Activated CD4-positive, alpha-beta T cell treated with anti-CD3 and anti-CD28 coated beads for 36 hours (primary cell): ENCODE results near the gene TNXB. TPM values are rescaled to one million over a fixed set of nuclear protein-coding genes. Genes with fewer than 3 reads are reported as not detected.
"Not testable (repeated sequence)": the region's sequence is repeated elsewhere in the genome, so short reads cannot be mapped to it uniquely, and the experiment has no call there.

ENCODE experiments used
- ATAC-seq: fragments of 200-7000 bp; cut with Tn5 transposase; one replicate; pipeline ENCODE4 v1.10.0; 2021; ENCODE audit warnings: mild to moderate bottlenecking, moderate library complexity
- CTCF ChIA-PET: fragments of 350-600 bp; sonication (Branson Sonifier 250); formaldehyde crosslinking; loops from one replicate; lab custom pipeline; 2021; ENCODE audit warnings: antibody characterized with exemption; lab: Charles Lee
- POLR2A ChIA-PET: fragments of 350-600 bp; sonication (Branson Sonifier 250); formaldehyde crosslinking; loops from one replicate; lab custom pipeline; 2021; ENCODE audit warnings: antibody characterized with exemption, inconsistent platforms; lab: Charles Lee
- DNase-seq: peaks from one replicate; pipeline ENCODE4 v3.0.0-alpha.2; 2020
- H3K27ac Mint-ChIP-seq: one replicate; pipeline ENCODE4 v1.8.0; 2021; ENCODE audit warnings: mixed read lengths
- H3K27me3 Mint-ChIP-seq: one replicate; pipeline ENCODE4 v1.8.0; 2021; ENCODE audit warnings: mixed read lengths
- H3K36me3 Mint-ChIP-seq: one replicate; pipeline ENCODE4 v1.8.0; 2021; ENCODE audit warnings: low read depth, mixed read lengths
- H3K4me1 Mint-ChIP-seq: one replicate; pipeline ENCODE4 v1.8.0; 2021; ENCODE audit warnings: mixed read lengths
- H3K4me3 Mint-ChIP-seq: one replicate; pipeline ENCODE4 v1.8.0; 2021; ENCODE audit warnings: mild to moderate bottlenecking, moderate library complexity, mixed read lengths
- H3K9me3 Mint-ChIP-seq: one replicate; pipeline ENCODE4 v1.8.0; 2021; ENCODE audit warnings: low read depth, mixed read lengths
- intact Hi-C, 2 experiments: fragments of 100-400 bp; cut with DNase I in 1 of 2; cut with micrococcal nuclease in 1 of 2; formaldehyde crosslinking; loops; one replicate each; pipeline versions ENCODE4 v1.14.2 to v1.15.1; 2022 to 2024; cut with DNase I, micrococcal nuclease
- total RNA-seq, 2 experiments: library from RNA; stranded (reverse); gene quantifications; one replicate each; pipeline ENCODE4 v1.2.3, GENCODE V29; 2021

Gene TNXB
- total RNA-seq, 2 experiments from 2014 or later: 3.5 to 3.8 TPM

GRCh38 chr6:32070814-32071543 is 38.2 kb downstream of the TNXB start:
- no peak overlapping the region for H3K27ac Mint-ChIP-seq
- no peak for DNase-seq

GRCh38 chr6:32069878-32070515 is 39.1 kb downstream of the TNXB start:
- H3K4me1 Mint-ChIP-seq: no peaks in the 10 kb centered on the region

More at GRCh38 chr6:32070814-32071543, 38.2 kb downstream of the TNXB start:
- H3K36me3 Mint-ChIP-seq: no peaks in the 10 kb centered on the region
- no peaks in the 10 kb centered on the region for H3K27me3 Mint-ChIP-seq
- CTCF ChIA-PET: no interaction called here
- ATAC-seq: no peak
- no peak overlapping the region for H3K4me3 Mint-ChIP-seq
- no peaks in the 10 kb centered on the region for H3K4me1 Mint-ChIP-seq
- intact Hi-C loops: no loop called here
- no peaks in the 10 kb centered on the region for H3K9me3 Mint-ChIP-seq
- POLR2A ChIA-PET: no interaction called here

DNA sequence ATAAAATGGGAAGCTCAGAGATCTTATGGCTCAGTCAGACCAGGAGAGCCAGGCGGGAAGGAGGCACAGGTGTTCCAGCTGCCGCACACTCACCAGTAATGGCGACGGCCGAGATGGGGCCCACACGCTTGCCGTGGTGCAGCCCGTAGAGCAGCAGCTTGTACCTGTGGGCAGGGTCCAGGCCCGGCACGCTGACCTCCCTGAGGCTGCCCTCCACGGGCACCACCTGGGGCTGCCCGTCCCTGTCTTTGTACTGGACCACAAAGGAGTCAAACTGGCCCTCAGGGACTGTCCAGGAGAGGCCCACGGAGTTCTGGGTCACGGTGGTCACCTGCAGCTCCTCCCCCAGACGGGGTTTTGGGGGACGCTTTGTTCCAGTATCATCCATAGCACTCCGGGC is 39.7 kb downstream of the TNXB start:
- intact Hi-C loops: loop anchor here in 1 of 2 experiments (10.0 kb wide), 1 partner anchor 125 kb away; the partner anchor contains the start of gene CFB
- ChIA-PET CTCF (interaction anchor here (0.7 kb wide), 1 partner anchor 146 kb away, joined by 3 read pairs; no protein-coding TSS in a partner anchor), POLR2A (no interaction called here)
- no peaks in the 10 kb centered on the region for H3K4me1 Mint-ChIP-seq
- DNase-seq (no peak), ATAC-seq (no peak)
- no peak overlapping the region for H3K27ac Mint-ChIP-seq
- no peaks in the 10 kb centered on the region for H3K9me3 Mint-ChIP-seq
- H3K36me3 Mint-ChIP-seq: no peaks in the 10 kb centered on the region
- no peak overlapping the region for H3K4me3 Mint-ChIP-seq
- no peaks in the 10 kb centered on the region for H3K27me3 Mint-ChIP-seq

More at GRCh38 chr6:32069878-32070515, 39.1 kb downstream of the TNXB start:
- Mint-ChIP-seq H3K27me3 (no peaks in the 10 kb centered on the region), H3K4me3 (no peak overlapping the region), H3K36me3 (no peaks in the 10 kb centered on the region), H3K27ac (no peak overlapping the region), H3K9me3 (no peaks in the 10 kb centered on the region)
- ATAC-seq (no peak), DNase-seq (no peak)
- POLR2A ChIA-PET: no interaction called here
- intact Hi-C loops: loop anchor here in 1 of 2 experiments (10.0 kb wide), 1 partner anchor 125 kb away; the partner anchor contains the start of gene CFB
- CTCF ChIA-PET: interaction anchor here (0.5 to 0.7 kb wide), 2 partner anchors 21 to 147 kb away, joined by 3 to 4 read pairs; no protein-coding TSS in a partner anchor

DNA sequence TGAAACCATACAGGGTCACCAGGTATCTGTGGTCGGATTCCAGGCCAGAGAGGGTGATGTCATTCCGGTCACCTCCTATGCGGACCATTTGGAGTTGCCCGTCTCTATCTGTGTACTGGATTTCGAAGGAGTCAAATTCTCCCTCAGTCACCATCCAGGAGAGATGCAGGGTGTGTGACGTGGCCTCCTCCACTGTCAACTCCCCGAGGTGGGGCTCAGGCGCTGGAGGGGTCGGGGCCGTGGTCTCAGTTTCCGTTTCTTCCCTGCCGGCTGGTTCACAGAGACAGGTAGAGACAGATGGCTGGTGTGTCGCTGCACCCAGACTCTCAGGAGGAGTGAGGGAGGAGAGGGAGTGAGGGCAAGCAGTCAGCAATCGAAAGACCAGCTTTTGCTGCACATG is 40.3 kb downstream of the TNXB start:
- ATAC-seq (no peak), DNase-seq (no peak)
- ChIA-PET POLR2A (no interaction called here), CTCF (no interaction called here)
- Mint-ChIP-seq H3K27me3 (no peaks in the 10 kb centered on the region), H3K9me3 (no peaks in the 10 kb centered on the region), H3K27ac (no peak overlapping the region), H3K36me3 (no peaks in the 10 kb centered on the region), H3K4me1 (no peaks in the 10 kb centered on the region), H3K4me3 (no peak overlapping the region)
- intact Hi-C loops: loop anchor here in 1 of 2 experiments (10.0 kb wide), 1 partner anchor 124 kb away; the partner anchor contains the start of gene CFB

DNA sequence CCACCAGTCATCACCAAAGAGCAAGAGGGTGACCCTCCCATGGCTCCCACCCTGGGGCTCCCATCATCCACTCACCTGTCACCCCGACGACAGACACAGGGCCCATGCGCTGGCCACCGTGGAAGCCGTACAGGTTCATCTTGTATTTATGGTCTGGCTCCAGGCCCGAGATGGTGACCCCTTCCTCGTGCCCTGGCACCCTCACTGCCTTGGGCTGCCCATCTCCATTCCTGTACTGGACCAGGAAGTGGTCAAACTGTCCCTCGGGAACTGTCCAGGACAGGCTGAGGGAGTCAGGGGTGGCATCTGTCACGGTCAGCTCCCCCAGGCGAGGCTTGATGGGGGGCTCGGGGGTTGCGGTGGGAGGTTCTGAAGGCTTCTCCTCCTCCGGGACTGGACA is 40.8 kb downstream of the TNXB start:
- POLR2A ChIA-PET, H3K27me3 Mint-ChIP-seq, DNase-seq, H3K36me3 Mint-ChIP-seq, H3K9me3 Mint-ChIP-seq, H3K4me3 Mint-ChIP-seq, H3K4me1 Mint-ChIP-seq, CTCF ChIA-PET, H3K27ac Mint-ChIP-seq, ATAC-seq: not testable (repeated sequence)
- intact Hi-C loops: loop anchor here in 1 of 2 experiments (10.0 kb wide), 1 partner anchor 124 kb away; the partner anchor contains the start of gene CFB

DNA sequence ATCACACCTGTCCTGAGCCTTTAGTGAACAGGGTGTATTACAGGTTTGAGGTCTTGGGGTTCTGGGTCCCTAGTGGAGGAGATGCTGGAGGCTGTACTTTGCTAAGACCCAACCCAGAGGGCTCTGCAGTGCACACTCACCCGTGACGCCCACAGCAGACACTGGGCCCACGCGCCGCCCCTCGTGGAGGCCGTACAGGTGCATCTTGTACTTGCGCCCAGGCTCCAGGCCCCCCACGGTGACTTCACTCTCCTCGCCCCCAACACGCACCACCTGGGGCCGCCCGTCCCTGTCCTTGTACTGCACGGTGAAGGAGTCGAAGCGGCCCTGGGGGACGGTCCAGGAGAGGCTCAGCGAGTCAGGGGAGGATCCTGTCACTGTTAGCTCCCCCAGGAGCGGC is 41.6 kb downstream of the TNXB start:
- H3K27me3 Mint-ChIP-seq, H3K4me3 Mint-ChIP-seq, H3K36me3 Mint-ChIP-seq, H3K9me3 Mint-ChIP-seq, H3K27ac Mint-ChIP-seq, DNase-seq, ATAC-seq, H3K4me1 Mint-ChIP-seq, POLR2A ChIA-PET: not testable (repeated sequence)
- intact Hi-C loops: loop anchor here in 1 of 2 experiments (10.0 kb wide), 1 partner anchor 123 kb away; the partner anchor contains the start of gene CFB
- CTCF ChIA-PET: interaction anchor here (0.6 kb wide), 1 partner anchor 204 kb away, joined by 4 read pairs; no protein-coding TSS in a partner anchor

DNA sequence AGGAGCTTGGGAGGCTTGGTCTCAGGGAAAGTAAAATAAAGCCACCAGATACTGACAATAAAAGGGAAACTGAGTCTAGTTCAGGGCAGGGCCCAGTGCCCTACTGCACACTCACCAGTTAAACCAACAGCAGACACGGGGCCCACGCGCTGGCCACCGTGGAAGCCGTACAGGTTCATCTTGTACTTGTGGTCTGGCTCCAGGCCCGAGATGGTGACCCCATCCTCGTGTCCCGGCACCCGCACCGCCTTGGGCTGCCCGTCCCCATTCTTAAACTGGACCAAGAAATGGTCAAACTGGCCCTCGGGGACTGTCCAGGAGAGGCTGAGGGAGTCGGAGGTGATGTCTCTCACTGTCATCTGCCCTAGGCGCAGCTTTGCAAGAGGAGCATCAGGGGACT is 44.4 kb downstream of the TNXB start:
- ATAC-seq (no peak), DNase-seq (no peak)
- no peaks in the 10 kb centered on the region for H3K36me3 Mint-ChIP-seq
- CTCF ChIA-PET: interaction anchor here (0.8 kb wide), 1 partner anchor 17 kb away, joined by 3 read pairs; no protein-coding TSS in a partner anchor
- no peak overlapping the region for H3K4me3 Mint-ChIP-seq
- H3K4me1 Mint-ChIP-seq: no peaks in the 10 kb centered on the region
- no peaks in the 10 kb centered on the region for H3K27me3 Mint-ChIP-seq
- H3K27ac Mint-ChIP-seq: no peak overlapping the region
- no peaks in the 10 kb centered on the region for H3K9me3 Mint-ChIP-seq
- POLR2A ChIA-PET: no interaction called here
- intact Hi-C loops: loop anchor here in 1 of 2 experiments (10.0 kb wide), 1 partner anchor 120 kb away; the partner anchor contains the start of gene CFB

DNA sequence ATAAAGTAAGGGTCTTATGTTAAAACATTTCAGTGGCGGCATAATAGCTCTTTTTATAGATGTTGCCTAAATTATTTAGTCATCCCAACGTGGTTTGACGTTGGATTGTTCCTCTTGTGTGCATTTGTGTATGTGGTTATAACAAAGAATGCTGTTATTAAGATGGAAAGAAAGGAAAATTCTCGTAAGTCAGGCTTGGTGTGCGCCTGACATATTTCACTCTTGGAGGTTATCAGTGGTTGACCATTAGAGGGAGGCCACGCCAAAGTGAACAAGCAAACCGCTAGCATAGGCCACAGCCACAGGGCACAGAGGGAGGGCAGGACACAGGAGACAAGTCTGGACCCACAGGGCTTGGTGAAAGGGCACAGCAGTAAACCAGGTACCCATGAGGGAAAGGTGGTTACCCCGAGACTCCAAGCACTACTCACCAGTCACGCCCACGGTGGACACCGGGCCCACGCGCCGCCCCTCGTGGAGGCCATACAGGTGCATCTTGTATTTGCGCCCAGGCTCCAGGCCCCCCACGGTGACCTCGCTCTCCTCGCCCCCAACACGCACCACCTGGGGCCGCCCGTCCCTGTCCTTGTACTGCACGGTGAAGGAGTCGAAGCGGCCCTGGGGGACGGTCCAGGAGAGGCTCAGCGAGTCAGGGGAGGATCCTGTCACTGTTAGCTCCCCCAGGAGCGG is 48.0 kb downstream of the TNXB start:
- no peaks in the 10 kb centered on the region for H3K4me1 Mint-ChIP-seq
- POLR2A ChIA-PET: no interaction called here
- ATAC-seq: no peak

GRCh38 chr6:32058511-32058963 is 50.6 kb downstream of the TNXB start:
- no peaks in the 10 kb centered on the region for H3K27me3 Mint-ChIP-seq
- POLR2A ChIA-PET: no interaction called here
- H3K9me3 Mint-ChIP-seq: no peaks in the 10 kb centered on the region
- CTCF ChIA-PET: interaction anchor here (1.0 kb wide), 1 partner anchor 11 kb away, joined by 6 read pairs; no protein-coding TSS in a partner anchor
- H3K4me1 Mint-ChIP-seq: no peaks in the 10 kb centered on the region
- H3K27ac Mint-ChIP-seq: no peak overlapping the region
- no peak overlapping the region for H3K4me3 Mint-ChIP-seq
- intact Hi-C loops: no loop called here
- no peaks in the 10 kb centered on the region for H3K36me3 Mint-ChIP-seq
- no peak for ATAC-seq
- no peak for DNase-seq

More for the DNA sequence above, 48.0 kb downstream of the TNXB start:
- CTCF ChIA-PET: no interaction called here
- DNase-seq: no peak
- H3K27ac Mint-ChIP-seq: no peak overlapping the region
- no peaks in the 10 kb centered on the region for H3K9me3 Mint-ChIP-seq
- no peaks in the 10 kb centered on the region for H3K27me3 Mint-ChIP-seq
- intact Hi-C loops: loop anchor here in 1 of 2 experiments (10.0 kb wide), 1 partner anchor 116 kb away; the partner anchor contains the start of gene CFB
- H3K4me3 Mint-ChIP-seq: no peak overlapping the region
- no peaks in the 10 kb centered on the region for H3K36me3 Mint-ChIP-seq

DNA sequence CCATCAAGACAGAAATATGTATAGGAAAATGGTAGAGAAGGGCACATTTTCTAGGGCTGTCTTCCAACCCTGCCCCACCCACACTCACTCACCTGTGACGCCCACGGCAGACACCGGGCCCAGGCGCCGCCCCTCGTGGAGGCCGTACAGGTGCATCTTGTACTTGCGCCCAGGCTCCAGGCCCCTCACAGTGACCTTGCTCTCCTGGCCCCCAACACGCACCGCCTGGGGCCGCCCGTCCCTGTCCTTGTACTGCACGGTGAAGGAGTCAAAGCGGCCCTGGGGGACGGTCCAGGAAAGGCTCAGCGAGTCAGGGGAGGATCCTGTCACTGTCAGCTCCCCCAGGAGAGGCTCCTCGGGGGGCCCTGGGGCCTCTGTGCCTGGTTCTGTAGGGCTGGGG is 51.2 kb downstream of the TNXB start:
- H3K4me1 Mint-ChIP-seq: no peaks in the 10 kb centered on the region
- H3K36me3 Mint-ChIP-seq: no peaks in the 10 kb centered on the region
- ATAC-seq (no peak), DNase-seq (no peak)
- CTCF ChIA-PET: interaction anchor here (0.6 kb wide), 1 partner anchor 181 kb away, joined by 3 read pairs; no protein-coding TSS in a partner anchor
- H3K27ac Mint-ChIP-seq: no peak overlapping the region
- intact Hi-C loops: no loop called here
- no peak overlapping the region for H3K4me3 Mint-ChIP-seq
- H3K27me3 Mint-ChIP-seq: no peaks in the 10 kb centered on the region
- H3K9me3 Mint-ChIP-seq: no peaks in the 10 kb centered on the region
- POLR2A ChIA-PET: no interaction called here

- Mint-ChIP-seq H3K27me3 (no peaks in the 10 kb centered on the region), H3K4me3 (no peak overlapping the region), H3K4me1 (no peaks in the 10 kb centered on the region), H3K9me3 (no peaks in the 10 kb centered on the region), H3K27ac (no peak overlapping the region), H3K36me3 (no peaks in the 10 kb centered on the region)
- ATAC-seq (no peak), DNase-seq (no peak)
- ChIA-PET CTCF (interaction anchor here (0.6 kb wide), 1 partner anchor 35 kb away, joined by 3 read pairs; no protein-coding TSS in a partner anchor), POLR2A (no interaction called here)
- intact Hi-C loops: no loop called here
Observed at GRCh38 chr6:32056254-32056653, 52.9 kb downstream of the TNXB start.
